Parathyroid adenoma (tissue), 2 donors: ENCODE results near the gene RTKN2.

Experiments used
- H2AFZ ChIP-seq: fragments of 300-600 bp; sonication (generic); one replicate; pipeline ENCODE4 v1.7.0; 2017; ENCODE audit warnings: antibody characterized with exemption, mild to moderate bottlenecking
- H3K27ac ChIP-seq: fragments of 300-600 bp; sonication (generic); one replicate; pipeline ENCODE4 v1.7.0; 2017
- H3K27me3 ChIP-seq: fragments of 300-600 bp; sonication (generic); one replicate; pipeline ENCODE4 v1.7.0; 2017; ENCODE audit warnings: low read length; ENCODE audit not compliant: control insufficient read depth, insufficient read depth
- H3K36me3 ChIP-seq: fragments of 300-600 bp; sonication (generic); one replicate; pipeline ENCODE4 v1.7.0; 2017; ENCODE audit warnings: low read length; ENCODE audit not compliant: control insufficient read depth, insufficient read depth
- H3K4me1 ChIP-seq: fragments of 300-600 bp; sonication (generic); one replicate; pipeline ENCODE4 v1.7.0; 2017; ENCODE audit warnings: control low read depth
- H3K4me2 ChIP-seq: fragments of 300-600 bp; sonication (generic); one replicate; pipeline ENCODE4 v1.7.0; 2017; ENCODE audit warnings: low read length
- H3K4me3 ChIP-seq: fragments of 300-600 bp; sonication (generic); one replicate; pipeline ENCODE4 v1.7.0; 2017; ENCODE audit warnings: low read depth, low read length
- H3K79me2 ChIP-seq: fragments of 300-600 bp; sonication (generic); one replicate; pipeline ENCODE4 v1.7.0; 2017; ENCODE audit warnings: control low read depth
- H3K9ac ChIP-seq: fragments of 300-600 bp; sonication (generic); one replicate; pipeline ENCODE4 v1.7.0; 2017; ENCODE audit warnings: mild to moderate bottlenecking
- H3K9me3 ChIP-seq: fragments of 300-600 bp; sonication (generic); one replicate; pipeline ENCODE4 v1.7.0; 2017; ENCODE audit warnings: low read length; ENCODE audit not compliant: control insufficient read depth
- CTCF ChIP-seq: fragments of 300-600 bp; sonication (generic); IDR thresholded peaks from one replicate; pipeline ENCODE4 v1.7.0; 2017; ENCODE audit warnings: antibody characterized with exemption, mild to moderate bottlenecking
- donor health status: primary hyperparathyroidism.

The RTKN2 gene

GRCh38 chr10:62239994-62240393 is 28.6 kb downstream of the RTKN2 start:
- Histone ChIP-seq H3K27ac (no peak overlapping the region), H3K4me3 (no peak overlapping the region), H3K79me2 (no peaks in the 10 kb centered on the region), H3K9me3 (no peaks in the 10 kb centered on the region), H3K36me3 (no peaks in the 10 kb centered on the region), H2AFZ (no peak overlapping the region), H3K9ac (no peak overlapping the region), H3K4me1 (no peaks in the 10 kb centered on the region), H3K27me3 (no peaks in the 10 kb centered on the region), H3K4me2 (no peak overlapping the region)
- TF ChIP-seq CTCF, result no peak

GRCh38 chr10:62238880-62239279 is 29.8 kb downstream of the RTKN2 start:
- Histone ChIP-seq H3K79me2 (no peaks in the 10 kb centered on the region), H3K9me3 (no peaks in the 10 kb centered on the region), H3K27ac (no peak overlapping the region), H3K36me3 (no peaks in the 10 kb centered on the region), H2AFZ (no peak overlapping the region), H3K4me1 (no peaks in the 10 kb centered on the region), H3K9ac (no peak overlapping the region), H3K4me2 (no peak overlapping the region), H3K4me3 (no peak overlapping the region), H3K27me3 (no peaks in the 10 kb centered on the region)
- TF ChIP-seq CTCF, result no peak

- Histone ChIP-seq H3K9me3 (no peaks in the 10 kb centered on the region), H3K4me1 (no peaks in the 10 kb centered on the region), H3K4me3 (no peak overlapping the region), H3K4me2 (no peak overlapping the region), H3K27me3 (no peaks in the 10 kb centered on the region), H3K79me2 (no peaks in the 10 kb centered on the region), H2AFZ (no peak overlapping the region), H3K36me3 (no peaks in the 10 kb centered on the region), H3K9ac (no peak overlapping the region), H3K27ac (no peak overlapping the region)
- TF ChIP-seq CTCF, result no peak
Measured at GRCh38 chr10:62237966-62238365, 30.7 kb downstream of the RTKN2 start.

- Histone ChIP-seq H3K4me2 (no peak overlapping the region), H3K9me3 (no peaks in the 10 kb centered on the region), H2AFZ (no peak overlapping the region), H3K9ac (no peak overlapping the region), H3K27ac (no peak overlapping the region), H3K79me2 (no peaks in the 10 kb centered on the region), H3K27me3 (no peaks in the 10 kb centered on the region), H3K4me1 (no peaks in the 10 kb centered on the region), H3K36me3 (no peaks in the 10 kb centered on the region), H3K4me3 (no peak overlapping the region)
- no peak for TF ChIP-seq CTCF
Measured at GRCh38 chr10:62237506-62237905, 31.1 kb downstream of the RTKN2 start.

GRCh38 chr10:62234077-62234605 is 34.5 kb downstream of the RTKN2 start:
- TF ChIP-seq CTCF, result no peak
- no peak overlapping the region for H3K9ac ChIP-seq
- H3K9me3 ChIP-seq, result no peaks in the 10 kb centered on the region
- H2AFZ ChIP-seq, result no peak overlapping the region
- H3K36me3 ChIP-seq, result no peaks in the 10 kb centered on the region
- H3K4me2 ChIP-seq, result no peak overlapping the region
- H3K4me1 ChIP-seq, result no peaks in the 10 kb centered on the region
- no peaks in the 10 kb centered on the region for H3K27me3 ChIP-seq
- no peak overlapping the region for H3K27ac ChIP-seq
- no peaks in the 10 kb centered on the region for H3K79me2 ChIP-seq
- H3K4me3 ChIP-seq, result no peak overlapping the region
